GM12801 (cell line): Measurements from ENCODE around the gene OXER1.

ENCODE experiments used
- TF ChIP-seq, protein P1 (sequence below): IDR thresholded peaks from one replicate; pipeline ENCODE4 v1.5.1; 2011; ENCODE audit warnings: control low read depth; ENCODE audit not compliant: insufficient read length; ENCODE audit errors: extremely low read depth

Gene OXER1

GRCh38 chr2:42792583-42793333 lies 28.8 kb upstream of the OXER1 start, which contains the start of gene HAAO:
Gene HAAO (minus strand): TSS chr2:42792583. CDS start chr2:42792536, 47 bp downstream.
- TF ChIP-seq, protein P1, sequence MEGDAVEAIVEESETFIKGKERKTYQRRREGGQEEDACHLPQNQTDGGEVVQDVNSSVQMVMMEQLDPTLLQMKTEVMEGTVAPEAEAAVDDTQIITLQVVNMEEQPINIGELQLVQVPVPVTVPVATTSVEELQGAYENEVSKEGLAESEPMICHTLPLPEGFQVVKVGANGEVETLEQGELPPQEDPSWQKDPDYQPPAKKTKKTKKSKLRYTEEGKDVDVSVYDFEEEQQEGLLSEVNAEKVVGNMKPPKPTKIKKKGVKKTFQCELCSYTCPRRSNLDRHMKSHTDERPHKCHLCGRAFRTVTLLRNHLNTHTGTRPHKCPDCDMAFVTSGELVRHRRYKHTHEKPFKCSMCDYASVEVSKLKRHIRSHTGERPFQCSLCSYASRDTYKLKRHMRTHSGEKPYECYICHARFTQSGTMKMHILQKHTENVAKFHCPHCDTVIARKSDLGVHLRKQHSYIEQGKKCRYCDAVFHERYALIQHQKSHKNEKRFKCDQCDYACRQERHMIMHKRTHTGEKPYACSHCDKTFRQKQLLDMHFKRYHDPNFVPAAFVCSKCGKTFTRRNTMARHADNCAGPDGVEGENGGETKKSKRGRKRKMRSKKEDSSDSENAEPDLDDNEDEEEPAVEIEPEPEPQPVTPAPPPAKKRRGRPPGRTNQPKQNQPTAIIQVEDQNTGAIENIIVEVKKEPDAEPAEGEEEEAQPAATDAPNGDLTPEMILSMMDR, result no peak

- TF ChIP-seq, protein P1, result no peak
Measured at GRCh38 chr2:42792087-42792582, 28.2 kb upstream of the OXER1 start.

DNA sequence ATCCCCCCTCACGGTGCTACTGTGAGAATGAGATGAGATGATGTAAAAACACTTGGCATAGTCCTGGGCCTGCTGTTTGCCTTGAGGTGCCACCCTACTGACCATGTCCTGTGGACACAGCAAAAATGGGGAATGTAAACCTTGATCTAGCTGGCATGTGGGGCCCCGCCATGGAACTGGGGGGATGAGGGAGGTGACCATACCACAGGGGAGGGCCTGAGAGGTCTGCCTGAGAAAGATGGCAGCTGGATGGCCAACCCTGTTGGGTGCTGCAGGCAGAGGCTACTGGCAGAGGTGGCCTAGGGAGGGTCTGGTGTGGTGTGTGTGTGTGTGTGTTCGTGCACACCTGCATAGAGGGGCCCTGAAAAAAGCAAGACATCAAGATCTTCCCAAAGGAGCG lies 27.7 kb upstream of the OXER1 start:
- TF ChIP-seq, protein P1, result no peak

GRCh38 chr2:42789751-42790150 lies 25.8 kb upstream of the OXER1 start:
- TF ChIP-seq, protein P1, result no peak

DNA sequence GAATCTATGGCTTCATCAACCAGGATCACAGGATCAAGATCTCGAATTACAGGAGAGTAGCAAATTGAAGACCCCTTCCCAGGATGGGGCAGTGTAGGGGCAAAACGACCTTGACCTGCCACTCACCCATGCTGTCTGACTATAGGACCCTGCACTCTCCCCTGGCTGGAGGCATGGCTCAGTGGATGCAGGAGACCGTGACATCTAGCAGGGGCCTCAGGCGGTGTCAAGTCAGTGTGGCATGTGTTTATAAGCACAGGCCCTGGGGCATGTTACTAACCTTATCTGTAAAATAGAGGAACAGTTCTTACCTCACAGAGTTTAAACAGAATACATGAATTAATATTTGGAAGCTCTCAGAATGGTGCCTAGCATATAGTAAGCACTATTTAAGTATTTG lies 24.9 kb upstream of the OXER1 start:
- TF ChIP-seq, protein P1, result no peak

DNA sequence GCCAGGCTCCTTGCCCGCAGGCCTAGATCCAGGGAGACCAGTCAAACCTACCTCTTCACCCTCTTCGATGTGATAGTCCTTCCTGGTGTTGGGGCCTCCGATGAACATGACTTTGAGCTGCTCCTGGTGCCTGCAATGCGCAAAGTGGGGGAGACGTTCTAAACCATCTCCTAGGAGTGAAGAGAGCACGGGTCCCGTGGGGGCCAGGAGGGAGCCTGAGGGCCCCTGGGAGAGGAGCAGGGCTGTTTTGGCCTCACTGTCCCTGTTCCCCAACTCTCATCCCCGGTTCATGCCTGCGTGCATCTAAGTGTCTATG lies 24.5 kb upstream of the OXER1 start:
- TF ChIP-seq, protein P1, result no peak

DNA sequence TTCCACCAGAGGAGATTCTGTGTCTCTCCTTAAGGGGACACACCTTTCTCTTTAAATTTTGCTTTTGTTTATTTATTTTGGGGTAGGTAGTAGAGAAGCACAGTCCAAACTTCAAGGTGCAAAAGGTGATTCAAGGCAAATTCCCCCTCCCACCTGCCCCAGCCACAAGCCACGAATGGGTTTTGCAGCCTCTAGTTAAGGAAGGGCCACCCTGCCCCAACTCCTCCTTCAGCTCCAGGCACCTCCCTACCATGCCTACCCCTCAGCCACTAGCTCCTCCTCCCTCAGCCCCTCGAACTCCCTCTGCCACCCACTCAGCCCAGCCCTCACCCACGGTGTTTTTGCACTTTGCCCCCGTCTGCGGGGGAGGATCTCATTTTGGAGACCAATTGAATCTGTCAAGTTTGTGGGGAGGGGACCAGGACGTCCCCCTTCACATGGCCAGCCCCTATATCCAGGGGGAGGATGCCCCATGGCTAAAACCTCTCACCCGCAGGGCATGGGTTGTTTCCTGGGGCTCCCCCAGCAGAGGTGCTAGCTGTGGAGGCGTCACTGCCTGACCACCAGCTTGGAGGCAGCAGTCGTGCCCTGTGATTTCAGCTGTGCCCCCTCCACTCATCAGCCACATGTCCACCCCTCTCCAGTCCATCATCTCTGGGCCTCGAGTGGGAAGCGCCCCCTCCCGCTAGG lies 24.0 kb upstream of the OXER1 start:
- TF ChIP-seq, protein P1, result no peak
